GM21381 (cell line): ENCODE measurements around the gene CD81.

Experiments
- ATAC-seq: cut with Tn5 transposase; IDR thresholded peaks from one replicate; pipeline ENCODE4 v1.9.1; 2021; ENCODE audit warnings: mild to moderate bottlenecking, moderate library complexity; ENCODE audit not compliant: unreplicated experiment

Gene CD81

DNA sequence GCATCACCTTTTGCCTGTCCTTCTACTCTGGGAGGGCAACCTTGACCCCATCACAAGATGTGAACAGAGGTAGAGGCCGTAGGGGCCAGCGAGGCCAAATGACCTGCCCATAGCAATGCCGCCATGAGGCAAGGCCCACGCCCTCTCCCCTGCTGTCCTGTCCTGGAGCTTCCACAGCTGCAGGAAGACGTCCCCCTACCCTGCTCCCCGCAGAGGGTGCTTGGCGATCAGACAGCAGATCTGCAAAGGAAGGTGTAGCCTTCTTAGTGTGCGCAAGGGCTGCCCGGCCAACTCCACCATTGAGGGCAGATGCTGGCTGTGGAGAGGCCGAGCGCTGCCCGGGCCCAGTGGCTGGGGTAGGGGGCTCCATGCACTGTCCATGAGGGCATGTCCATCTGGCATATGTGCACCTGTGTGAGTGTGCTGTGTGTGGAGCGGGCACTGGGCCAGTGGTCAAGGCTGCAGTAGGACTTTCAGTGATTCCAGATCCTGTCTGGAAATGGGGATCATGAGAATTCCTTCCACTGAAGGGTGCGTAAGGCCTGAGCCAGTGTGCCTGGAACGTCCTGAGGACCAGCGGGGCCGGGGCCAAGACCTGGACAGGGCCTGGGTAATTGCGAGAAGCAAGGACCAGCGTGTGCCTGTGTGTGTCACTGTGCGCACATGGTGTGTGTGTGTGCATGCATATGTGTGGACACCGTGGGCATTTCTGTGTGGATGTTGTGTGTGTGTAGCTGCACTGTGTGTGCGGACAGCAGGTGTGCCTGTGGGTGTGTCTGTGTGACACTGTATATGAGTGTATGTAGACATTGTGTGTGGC is 56.2 kb downstream of the CD81 start:
- ATAC-seq = no peak

DNA sequence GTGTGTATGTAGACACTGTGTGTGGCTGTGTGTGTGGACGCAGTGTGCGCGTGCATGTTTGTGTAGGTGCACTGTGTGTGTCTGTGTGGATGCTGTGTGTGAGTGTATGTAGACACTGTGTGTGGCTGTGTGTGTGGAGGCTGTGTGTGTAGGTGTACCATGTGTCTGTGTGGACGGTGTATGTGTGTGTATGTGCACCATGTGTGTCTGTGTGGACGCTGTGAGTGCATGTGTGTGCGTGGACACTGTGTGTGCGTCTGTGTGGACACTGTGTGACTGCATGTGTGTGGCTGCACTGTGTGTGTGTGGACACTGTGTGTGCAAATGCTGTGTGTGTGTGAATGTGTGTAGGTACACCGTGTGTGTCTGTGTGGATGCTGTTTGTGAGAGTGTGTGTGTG is 56.9 kb downstream of the CD81 start:
- ATAC-seq = no peak

DNA sequence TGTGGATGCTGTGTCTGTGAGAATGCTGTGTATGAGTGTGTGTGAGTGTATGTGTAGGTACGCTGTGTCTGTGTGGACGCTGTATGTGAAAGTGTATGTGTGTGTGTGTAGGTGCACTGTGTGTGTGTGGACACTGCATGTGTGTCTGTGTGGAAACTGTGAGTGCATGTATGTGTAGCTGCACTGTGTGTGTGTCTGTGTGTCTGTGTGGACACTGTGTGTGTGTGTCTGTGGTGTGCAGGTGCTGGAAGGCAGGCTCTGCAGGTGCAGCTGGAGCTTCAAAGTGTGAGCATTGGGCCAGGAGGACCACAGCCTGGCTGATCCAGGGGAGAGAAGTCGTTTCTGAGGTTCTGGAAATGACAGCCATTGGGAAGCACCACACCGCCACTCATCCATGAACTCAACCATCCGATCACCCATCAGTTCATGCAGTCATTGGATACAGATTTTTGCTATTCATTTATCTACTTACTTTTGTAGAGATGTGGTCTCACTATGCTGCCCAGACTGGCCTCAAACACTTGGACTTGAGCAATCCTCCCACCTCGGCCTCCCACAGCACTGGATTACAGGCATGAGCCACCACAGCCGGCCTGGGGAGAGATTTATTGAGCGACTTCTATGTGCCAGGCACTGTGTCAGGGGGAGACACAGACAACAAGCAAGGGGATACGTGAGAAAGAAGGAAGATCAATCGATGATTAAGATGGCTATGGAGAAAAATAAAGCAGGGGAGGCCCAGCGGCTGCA is 57.6 kb downstream of the CD81 start:
- ATAC-seq = no peak

DNA sequence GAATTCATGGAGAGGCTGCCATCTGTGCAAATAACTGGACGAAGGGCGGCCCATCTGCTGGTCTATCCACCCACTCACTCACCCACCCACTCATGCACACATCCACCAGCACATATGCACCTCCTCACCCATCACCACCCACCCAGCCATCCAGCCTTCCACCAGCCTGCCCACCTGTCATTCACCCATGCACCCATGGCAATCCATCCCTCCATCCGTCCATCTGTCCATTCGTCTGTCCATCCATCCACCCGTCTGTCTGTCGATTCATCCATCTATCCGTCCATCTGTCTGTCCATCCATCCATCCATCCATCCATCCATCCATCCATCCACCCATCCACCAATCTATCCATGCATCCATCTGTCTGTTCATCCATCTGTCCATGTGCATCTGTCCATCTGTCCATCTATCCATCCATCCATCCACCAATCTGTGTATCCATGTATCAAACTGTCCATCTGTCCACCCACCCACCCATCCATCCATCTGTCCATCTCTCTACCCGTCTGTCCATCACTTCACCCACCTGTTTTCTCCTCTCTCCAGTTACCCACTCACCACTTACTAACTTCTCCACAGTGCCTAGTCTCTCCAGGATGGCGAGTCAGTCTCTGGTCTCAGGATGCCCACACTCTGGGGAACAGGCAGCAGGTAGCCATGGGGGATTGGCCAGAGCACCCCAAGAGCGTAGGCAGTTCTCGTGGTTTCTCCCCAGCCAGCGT is 58.3 kb downstream of the CD81 start:
- no peak for ATAC-seq

DNA sequence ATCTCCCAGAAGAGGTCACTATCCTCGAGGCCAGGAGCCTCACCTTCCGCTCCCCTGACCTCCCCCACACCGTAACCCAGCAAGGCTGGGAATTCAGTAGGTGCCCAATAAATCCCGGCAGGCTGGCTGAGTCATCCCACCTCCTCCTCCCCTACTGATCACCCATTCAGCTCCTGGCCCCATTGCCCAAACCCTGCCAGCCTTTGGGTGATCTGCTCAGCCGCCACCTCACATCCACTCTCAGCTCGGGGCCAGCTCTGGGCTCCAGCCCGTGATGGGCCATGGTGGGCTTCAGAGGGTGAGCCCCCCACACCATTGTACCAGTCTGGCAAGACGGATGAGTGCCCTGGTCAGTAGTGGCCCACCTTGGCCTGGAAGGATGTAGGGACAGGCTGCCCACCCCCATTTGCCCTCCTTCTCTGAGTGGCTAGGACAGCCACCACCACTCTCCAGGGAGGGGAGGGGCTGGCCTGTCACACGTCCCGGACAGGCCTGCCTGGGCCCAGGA is 59.0 kb downstream of the CD81 start:
- no peak for ATAC-seq

DNA sequence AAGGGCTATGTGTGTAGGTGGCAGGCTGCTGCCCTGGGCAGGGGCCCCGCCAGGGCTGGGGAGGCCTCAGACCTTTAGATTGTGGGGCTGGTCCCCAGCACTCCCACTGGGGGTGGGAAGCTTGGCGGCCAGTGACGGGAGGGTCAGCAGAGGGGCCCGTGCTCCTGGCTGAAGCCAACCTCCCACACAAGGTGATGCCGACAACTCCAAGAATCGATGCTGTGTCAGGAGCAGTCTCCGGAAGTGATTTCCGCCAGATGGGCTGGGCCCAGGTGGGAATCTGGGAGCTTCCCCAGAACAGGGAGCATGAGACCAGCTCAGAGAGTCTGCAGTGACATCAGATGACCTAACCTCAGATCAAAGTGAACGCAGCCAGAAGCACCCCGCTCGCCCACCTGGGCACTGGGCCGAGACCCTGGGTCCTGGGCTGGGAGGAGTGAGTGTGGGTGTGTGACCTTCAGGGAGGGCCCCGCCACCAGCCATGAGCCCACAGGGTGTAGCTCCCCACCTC is 59.5 kb downstream of the CD81 start:
- no peak for ATAC-seq

DNA sequence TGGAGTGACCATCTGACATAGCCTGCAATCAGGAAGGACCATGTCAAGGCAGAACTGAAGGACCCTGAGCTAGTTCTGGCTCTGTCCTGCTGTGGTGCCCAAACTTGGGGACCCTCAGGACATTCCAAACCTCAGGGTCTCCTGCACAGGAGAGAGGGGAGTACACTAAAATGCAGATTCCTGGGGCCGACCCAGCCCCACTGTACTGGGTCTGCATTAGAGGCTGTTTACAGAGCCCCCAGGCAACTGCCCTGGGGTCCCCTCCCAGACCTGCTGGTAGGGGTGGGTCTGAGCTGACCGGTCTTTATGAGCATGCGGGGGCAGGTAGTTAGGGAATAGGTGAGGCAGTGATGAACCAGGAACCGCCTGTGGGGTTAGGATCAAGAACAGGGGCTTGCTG is 60.4 kb downstream of the CD81 start:
- ATAC-seq = no peak

DNA sequence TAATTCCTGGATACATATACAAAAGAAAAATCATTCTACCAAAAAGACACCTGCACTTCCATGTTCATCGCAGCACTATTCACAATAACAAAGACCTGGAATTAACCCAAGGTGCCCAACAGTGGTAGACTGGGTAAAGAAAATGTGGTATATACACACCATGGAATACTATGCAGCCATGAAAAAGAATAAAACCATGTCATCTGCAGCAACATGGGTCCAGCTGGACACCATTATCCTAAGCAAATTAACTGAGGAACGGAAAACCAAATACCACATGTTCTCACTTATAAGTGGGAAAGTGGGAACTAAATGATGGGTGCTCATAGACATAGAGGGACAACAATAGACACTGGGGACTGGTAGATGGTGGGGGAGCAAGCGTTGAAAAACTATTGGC is 62.7 kb downstream of the CD81 start:
- ATAC-seq = no peak

DNA sequence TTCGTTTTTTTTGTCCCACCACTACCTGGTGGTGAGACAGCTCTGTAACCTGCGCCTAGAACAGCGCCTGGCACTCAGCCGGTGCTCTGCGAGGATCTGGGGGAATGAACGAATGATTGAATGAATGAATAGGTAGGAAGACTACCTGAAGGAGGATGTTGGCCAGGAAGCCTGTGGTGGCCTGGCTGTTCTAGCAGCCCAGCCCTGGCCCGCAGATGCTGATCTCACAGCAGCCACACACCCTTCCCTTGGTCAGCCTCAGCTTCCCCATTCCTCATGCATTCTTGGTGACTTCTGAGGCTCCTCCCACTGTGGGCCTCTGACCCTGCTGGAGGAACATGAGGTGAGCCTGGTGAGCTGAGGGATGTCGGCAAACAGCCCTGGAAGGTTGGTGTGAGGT is 63.5 kb downstream of the CD81 start:
- no peak for ATAC-seq

DNA sequence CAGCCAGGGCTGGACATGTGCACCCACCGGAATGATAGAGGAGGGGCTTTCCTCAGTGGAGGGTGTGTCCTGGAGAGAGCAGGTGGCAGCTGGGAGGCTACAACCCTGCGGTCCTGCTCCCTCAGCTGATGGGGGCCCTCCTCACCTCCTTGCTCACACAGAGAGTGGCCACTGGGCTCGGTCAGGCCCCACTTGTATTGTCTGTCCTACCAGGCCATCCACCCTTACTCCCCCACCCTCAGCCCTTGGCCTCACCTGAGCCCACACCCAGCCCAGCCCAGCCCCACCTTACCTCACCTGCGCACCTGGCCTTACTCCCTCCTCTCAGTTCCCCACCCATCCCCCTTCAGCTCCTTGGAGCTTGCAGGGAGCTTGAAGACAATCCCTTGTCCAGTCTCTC is 64.1 kb downstream of the CD81 start:
- no peak for ATAC-seq

DNA sequence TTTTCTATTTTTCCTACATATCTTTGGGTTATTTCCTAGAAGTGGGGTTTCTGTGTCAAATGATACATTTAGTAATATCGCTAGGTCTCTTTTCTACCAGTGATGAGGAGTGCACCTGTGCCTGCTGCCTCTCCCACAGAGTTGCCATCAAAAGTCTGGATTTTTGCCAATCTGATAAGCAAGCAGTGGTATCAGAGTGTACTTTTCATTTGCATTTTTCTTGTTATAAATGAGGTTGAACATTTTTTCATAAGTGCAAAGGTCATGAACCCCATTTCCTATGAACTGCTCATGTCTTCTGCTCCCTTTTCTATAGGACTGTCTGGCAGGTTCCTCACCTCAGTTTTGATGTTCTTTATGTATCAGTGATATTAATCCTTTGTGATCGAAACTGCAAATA is 65.5 kb downstream of the CD81 start:
- ATAC-seq = no peak

DNA sequence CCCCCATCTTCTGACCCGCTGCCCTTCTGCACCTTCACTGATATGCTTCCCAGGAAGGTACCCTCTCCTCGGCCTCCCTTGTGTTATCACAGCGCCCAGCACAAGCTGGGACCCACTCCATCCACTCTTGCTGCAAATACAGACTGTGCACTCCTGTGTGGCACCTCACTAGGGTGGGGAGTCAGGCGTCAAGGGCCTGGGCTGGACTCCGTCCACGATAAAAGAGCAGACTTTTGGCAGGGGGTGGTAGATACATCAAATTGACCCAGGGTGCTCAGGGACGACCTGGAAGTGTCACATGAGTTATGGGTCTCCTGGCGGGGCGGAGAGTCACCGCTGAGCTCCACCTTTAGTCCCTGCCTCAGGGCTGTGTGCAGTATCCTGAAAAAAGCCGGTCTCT is 66.3 kb downstream of the CD81 start:
- no peak for ATAC-seq

DNA sequence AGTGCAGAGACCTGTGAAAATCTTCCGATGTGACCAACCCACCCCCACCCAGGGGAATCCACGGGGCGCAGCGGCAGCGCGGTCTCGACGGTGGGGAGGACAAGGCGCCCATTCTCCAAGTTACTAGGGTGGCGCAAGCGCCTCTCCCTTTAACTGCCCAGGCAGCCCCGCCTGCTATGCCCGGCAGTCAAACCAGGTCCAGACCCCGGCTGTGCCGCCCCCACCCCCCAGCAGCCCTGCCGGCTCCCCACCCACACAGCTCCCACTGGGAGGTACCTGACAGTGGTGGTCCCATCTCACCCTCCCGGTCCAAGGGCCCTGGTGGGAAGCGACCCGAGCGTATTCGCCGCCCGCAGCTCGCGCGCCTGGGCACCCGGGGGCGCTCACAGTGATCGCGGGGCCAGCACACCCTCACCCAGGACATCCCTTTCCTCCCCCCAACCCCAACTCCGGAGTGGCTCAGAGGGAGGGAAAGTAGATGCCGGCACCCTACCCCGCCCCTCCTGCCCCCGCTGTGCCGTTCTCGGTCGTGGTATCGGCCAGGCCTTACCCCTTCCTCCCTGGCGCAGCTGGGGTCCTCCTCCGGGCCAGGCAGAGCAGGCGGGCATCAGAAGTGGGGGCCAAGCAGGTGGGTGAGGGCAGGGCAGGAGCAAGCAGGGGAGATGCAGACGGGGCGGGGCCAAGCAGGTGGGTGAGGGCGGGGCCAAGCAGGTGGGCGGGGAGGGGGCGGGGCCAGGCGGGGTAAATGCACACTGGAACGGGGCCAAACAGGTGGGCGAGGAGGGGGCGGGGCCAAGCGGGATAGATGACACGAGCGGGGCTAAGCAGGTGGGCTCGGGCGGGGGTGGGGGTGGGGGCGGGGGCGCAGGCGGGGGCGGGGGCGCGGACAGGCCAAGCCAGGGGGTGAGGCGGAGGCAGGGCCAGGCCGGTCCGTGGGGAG is 67.0 kb downstream of the CD81 start, which contains the start of gene TRPM5:
Gene TRPM5, minus strand, starts transcription at position 634 of the 940 bp plus-strand sequence. CDS start 21,478 bp downstream, outside the sequence.
- no peak for ATAC-seq

DNA sequence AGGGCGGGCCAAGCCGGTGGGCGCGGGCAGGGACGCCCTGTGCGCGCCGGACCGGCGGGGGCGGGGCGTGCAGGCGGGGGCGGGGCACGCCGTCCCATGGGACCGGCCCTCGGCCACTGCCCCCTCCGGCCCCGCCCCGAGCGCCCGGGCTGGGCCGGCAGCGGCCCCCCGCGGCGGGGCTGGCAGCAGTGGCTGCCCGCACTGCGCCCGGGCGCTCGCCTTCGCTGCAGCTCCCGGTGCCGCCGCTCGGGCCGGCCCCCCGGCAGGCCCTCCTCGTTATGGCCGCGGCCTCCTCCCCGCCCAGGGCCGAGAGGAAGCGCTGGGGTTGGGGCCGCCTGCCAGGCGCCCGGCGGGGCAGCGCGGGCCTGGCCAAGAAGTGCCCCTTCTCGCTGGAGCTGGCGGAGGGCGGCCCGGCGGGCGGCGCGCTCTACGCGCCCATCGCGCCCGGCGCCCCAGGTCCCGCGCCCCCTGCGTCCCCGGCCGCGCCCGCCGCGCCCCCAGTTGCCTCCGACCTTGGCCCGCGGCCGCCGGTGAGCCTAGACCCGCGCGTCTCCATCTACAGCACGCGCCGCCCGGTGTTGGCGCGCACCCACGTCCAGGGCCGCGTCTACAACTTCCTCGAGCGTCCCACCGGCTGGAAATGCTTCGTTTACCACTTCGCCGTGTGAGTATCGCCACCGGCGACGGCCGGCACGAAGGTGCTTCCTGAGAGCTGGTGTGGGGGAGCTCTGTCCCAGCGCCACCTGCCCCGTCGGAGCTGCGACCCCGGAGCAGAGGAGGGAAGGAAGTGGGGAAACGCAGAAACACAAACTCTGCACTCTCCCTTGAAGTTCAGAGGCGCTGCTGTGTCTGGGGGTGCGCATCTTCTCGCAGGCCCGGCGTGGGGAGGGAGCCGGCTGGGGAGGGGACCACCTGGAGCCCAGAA is 68.0 kb downstream of the CD81 start, which contains the start of gene KCNQ1:
Gene KCNQ1, plus strand, starts transcription at position 188 of the 925 bp plus-strand sequence. Its CDS starts 91 bp downstream, at position 279.
- ATAC-seq = no peak

DNA sequence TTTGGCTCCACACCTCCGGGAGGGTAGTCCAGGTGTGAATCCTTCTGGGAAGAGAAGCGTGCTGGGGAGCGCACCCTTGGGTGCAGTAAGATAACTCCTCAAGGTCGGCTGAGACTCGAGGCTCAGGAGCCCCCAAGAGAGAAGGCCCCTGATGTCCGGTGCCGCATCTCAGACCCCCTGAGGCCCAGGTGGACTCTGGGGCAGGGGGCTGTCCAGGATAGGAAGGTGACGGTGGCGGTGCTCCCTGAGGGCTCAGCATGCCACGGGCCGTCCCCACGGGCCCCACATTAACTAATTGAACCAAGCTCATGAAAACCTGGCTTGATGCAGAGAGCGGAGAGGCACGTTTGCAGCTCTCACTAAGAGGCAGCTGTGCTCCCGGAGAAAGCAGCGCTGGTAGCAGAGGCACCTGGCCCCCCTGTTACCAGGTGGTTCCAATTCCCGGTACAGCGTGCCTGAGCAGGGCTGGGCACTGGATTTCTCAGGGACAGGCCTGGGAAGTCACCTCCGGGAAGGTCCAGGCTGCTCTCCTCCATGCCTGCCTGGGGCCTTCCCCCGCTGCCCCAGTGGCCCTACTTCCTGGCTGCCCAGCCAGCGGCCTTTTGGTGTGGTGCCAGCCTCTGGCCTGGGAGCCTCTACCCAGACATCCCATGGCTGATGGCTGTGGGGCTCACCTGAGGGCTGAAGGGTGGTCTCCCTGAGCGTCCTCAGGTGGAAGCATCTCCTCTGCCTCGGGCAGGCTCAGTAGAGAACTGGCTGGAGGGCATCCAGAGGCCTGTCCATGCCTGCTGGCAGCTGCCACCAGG is 68.8 kb downstream of the CD81 start:
- no peak for ATAC-seq

DNA sequence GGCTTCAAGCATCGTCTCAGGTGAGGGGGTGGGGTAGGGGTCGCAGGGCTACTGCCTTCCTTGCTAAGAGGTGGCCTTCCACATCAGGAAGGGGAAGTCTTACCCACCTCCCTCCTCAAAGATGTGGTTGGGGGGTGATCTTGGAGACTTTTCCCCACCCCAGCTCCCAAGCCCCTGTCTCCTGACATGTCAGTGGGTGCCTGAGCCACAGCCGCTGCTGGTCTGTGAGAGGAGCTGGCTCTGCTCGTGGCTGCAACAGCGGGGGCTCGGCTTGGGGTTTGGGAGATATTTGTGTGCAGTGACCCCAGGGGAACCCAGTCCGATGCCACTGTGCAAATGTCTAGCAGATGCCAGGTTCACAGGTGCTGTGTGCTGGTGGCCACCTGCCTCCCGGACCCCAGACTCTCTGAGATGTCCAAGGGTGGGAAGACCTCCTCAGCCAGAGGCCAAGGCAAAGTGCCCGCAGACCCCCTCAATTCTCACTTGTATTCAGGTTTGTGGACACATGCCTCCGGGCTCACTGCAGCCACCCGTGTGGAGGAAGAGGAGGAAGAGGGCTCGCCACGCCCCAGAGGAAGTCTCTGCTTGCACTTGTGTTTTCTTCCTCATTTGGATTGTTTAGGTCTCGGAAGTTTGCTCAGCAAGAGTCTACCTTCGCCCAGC is 69.6 kb downstream of the CD81 start:
- no peak for ATAC-seq
